CD4-positive, alpha-beta T cell treated with Interleukin-6 for 4 hours (primary cell): Measurements from ENCODE around the gene IMPDH1.
"Not testable (repeated sequence)": the region's sequence is repeated elsewhere in the genome, so short reads cannot be mapped to it uniquely, and the experiment has no call there.

Source experiments
- DNase-seq: peaks from one replicate; pipeline ENCODE4 v3.0.0-alpha.2; 2020; ENCODE audit warnings: mixed read lengths

The IMPDH1 gene

DNA sequence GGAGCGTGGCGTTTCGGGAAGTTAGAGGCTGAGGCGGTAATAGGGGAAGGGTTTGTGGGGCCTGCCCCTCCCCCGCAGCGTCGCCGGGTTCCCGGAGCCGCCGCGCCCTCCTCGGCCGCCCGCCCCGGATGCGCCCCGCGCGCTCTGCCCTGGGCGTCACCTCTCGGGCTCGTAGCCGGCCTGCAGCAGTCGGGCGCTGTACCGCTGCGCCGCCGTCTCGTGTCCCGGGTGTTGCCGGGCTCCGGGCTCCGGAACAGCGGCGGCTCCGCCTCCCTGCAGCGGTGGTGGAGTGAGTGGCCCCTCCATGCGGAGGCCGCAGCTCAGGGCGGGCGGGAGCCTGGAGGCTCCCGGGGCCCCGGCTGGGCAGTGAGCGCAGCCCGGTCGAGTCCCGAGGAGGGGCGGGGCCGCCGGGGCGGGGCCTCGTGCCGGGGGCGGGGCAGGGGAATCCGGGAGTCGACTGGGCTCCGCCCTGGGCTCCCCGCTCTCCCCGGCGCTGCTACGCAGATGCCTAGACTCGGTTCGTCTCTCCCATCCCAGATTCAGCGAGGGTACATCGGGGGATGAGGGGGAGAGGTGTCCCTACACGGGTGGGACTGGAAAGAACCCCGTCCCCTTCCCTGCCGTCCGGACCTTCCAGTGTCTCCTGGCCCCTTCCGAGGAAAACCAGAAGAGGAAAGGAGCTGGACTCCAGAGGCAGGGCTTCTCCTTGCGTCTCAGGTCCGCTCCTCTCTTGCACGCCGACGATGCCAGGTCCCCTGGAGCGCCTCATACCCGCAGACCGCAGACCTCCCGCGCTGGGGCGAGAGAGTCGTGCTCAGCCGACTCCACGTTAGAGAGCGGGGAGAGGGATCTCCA lies at the start of gene IMPDH1:
IMPDH1 (minus strand) TSS at position 387 of the 855 bp plus-strand sequence; CDS start at position 306, 81 bp downstream.
- DNase-seq, result peak; percentile 91

GRCh38 chr7:128459394-128459878 lies 49.7 kb upstream of the IMPDH1 start:
- peak; percentile 75 for DNase-seq

GRCh38 chr7:128458956-128459355 lies 49.2 kb upstream of the IMPDH1 start:
- DNase-seq, result no peak

GRCh38 chr7:128457385-128457784 lies 47.6 kb upstream of the IMPDH1 start:
- DNase-seq, result not testable (repeated sequence)

DNA sequence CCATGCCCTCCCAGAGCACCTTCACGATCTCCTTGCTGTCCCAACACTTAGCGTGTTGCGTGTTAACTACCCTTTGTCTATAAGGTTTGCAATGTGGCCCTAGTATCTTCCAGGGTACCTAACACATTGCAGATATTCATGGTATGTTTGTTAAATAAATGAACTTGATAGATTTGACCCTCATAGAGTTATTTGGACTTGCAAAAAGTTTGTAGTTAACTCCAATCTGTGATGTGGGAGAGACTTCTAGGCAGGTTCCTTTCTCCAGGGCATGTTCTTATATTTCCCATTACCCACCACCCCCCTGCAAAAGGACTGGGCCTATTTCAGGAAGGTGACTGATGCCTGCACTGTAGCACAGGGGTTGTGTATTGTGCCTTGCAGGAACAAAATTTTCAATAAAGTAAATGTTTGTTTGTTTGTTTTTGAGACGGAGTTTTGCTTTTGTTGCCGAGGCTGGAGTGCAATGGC lies 46.5 kb upstream of the IMPDH1 start:
- DNase-seq, result no peak

DNA sequence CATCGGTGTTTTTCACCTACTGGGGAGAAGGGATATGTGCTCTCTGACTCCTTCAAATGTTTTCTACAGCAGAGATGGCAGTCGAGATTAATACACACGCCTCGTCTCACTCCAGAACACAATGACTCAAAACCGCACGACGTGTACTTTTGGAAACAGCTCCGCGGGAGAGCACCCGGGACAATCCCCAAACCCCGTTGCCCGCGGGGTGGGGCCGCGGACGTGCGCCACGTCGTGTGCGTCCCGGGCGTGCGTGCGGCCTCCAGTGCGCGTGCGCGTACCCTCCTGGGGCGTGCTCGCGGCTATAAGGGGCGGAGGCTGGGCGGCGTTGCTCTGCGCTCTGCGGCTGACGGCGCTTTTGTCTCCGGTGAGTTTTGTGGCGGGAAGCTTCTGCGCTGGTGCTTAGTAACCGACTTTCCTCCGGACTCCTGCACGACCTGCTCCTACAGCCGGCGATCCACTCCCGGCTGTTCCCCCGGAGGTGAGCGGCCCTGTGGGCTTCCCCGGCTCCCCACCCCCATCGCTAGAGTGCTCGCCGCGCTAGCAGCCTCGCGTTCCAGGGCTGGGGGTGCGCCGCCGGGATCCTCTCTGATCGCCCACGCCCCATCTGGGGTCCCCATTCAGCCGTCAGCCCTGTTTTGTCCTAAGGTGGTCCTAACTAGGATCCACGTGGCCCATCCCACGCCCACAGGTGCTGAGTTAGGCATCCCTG lies 45.9 kb upstream of the IMPDH1 start, which contains the start of gene HILPDA:
HILPDA (plus strand) TSS at position 336 of the 712 bp plus-strand sequence. CDS start 1,391 bp downstream, outside the sequence.
- DNase-seq, result peak; percentile 96

DNA sequence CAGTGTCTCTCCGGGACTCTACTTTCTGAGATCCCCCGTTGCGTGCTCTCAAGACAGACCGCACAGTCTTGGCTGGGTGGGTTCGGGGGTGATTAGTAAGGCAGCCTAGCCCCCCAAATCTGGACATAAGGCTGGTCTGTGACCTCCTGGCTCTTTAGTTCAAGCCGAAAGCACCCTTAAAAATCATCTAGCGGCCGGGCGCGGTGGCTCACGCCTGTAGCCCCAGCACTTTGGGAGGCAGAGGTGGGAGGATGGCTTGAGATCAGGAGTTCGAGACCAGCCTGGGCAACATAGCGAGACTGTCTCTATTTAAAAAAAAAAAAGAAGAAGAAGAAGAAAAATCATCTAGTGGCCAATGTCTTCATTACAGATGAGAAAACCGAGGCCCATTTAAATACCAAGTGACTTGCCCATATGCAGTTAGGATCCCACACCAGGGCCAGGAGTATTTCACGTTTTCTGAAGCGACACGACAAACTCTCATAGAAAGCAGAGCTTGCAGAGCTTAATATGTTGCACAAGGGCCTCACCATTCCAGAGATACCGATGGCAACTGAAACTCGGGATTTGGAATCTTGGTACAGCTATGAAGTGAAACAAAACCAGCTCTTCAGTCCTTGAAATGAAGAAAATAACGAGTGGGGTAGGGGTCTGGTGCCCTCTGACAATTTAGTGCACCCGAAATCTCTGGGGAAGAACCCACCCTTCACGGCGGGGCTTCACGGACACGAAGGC lies 45.2 kb upstream of the IMPDH1 start:
- no peak for DNase-seq

DNA sequence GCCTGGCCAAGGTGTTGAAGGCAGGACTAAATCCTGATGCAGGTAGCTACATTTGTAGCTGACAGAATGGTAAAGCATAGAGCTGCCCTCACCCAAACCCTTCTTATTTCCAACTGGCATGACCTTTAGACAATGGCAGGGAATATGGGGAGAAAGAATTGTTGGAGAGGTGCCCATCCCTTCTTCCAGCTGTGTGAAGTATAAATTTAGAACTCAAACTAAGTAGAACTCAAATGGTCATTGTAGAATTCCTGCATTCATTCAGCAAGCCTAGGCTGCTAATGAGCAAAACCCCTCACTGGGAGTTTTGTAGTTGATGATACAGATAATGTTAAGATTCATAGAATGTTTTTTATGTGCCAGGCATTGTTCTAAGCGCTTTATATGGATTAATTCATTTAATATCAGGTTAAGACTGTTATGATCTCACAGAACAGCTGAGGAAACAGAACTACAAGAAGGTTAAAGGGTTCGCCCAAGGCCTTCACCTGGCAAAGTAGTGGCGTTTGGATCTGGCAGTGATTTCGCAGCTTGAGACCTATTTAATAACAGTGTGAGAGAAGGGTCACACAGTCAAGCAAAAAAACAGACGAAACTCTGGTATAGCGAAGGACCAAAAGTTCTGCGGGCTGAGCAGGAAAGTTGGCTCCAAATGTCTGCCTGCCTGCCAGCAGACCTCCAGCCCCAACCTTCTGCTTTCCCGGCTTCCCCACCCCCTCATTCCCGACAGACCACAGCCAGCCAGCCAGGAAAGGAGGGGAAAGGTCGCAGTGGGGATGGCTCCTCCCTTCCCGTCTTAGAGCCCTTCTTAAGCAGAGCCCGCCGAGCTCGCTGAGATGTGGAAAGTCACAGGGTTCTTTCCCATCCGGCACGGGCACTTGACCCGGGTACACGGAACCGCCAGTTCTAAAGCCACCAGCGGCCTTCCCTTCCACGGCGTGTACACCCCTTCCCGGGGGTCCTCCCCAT lies 44.3 kb upstream of the IMPDH1 start:
- DNase-seq, result no peak

DNA sequence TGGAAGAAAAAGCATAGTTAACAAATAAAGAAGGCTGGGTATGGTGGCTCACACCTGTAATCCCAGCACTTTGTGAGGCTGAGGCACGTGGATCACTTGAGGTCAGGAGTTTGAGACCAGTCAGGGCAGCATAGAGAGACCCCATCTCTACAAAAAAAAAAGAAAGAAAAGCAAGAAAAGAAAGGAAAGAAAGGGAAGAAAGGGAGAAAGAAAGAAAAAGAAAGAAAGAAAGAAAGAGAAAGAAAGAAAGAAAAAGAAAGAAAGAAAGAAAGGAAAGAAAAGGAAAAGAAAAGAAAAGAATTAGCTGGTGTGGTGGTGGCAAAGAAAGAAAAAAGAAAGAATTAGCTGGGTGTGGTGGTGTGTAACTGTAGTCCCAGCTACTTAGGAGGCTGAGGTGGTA lies 42.8 kb upstream of the IMPDH1 start:
- no peak for DNase-seq

DNA sequence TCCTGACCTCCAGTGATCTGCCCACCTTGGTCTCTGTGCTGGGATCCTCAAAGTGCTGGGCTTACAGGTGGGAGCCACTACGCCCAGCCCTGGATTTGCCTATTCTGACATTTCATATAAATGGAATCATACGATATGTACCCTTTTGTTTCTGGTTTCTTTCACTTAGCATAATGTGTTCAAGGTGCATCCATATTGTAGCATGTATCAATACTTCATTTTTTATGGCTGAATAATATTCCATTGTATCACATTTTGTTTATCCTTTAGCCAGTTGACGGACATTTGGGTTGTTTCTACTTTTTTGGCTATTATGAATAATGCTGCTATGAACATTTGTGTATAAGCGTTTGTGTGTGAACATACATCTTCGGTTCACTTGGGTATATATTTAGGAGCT lies 41.1 kb upstream of the IMPDH1 start:
- DNase-seq, result no peak

DNA sequence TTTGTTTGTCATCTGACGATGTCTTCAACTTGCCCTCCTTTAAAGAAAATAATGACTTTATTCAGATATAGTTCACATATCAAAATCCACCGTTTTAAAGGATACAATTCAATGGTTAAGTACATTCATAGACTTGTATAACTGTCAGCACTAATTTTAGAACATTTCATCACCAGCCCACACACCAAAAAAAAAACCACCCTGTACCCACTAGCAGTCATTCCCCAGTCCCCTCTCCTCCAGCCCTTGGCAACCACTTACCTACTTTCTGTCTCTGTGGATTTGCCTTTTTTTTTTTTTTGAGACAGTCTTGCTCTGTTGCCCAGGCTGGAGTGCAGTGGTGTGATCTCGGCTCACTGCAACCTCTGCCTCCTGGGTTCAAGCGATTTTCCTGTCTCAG lies 40.6 kb upstream of the IMPDH1 start:
- DNase-seq, result no peak

- DNase-seq, result no peak
Measured at GRCh38 chr7:128448751-128449302, 39.0 kb upstream of the IMPDH1 start.

GRCh38 chr7:128447941-128448564 lies 38.3 kb upstream of the IMPDH1 start:
- DNase-seq, result no peak

DNA sequence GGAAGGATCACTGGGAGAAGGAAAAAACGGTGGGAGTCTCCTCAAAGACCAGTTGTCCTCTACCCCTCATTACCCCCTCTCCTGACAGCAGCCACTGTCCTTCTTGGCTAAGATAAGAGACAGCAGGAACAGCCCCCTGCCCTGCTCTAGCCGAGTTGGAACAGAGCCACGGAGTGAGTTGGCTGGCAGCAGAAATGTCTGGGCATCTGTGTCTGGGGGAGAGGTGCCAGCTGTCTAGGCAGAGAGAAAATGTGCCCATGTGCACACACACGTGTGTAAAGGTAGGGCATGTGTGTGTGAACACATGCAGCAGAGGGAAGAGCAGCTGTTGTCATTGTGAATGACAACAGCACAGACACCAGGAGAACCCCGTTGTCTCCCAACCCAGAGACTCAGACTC lies 36.5 kb upstream of the IMPDH1 start:
- DNase-seq, result no peak

- DNase-seq, result no peak
Measured at GRCh38 chr7:128443831-128444600, 34.2 kb upstream of the IMPDH1 start.

GRCh38 chr7:128442356-128442755 lies 32.6 kb upstream of the IMPDH1 start:
- no peak for DNase-seq

- no peak for DNase-seq
Measured at GRCh38 chr7:128437426-128438332, 27.9 kb upstream of the IMPDH1 start.

DNA sequence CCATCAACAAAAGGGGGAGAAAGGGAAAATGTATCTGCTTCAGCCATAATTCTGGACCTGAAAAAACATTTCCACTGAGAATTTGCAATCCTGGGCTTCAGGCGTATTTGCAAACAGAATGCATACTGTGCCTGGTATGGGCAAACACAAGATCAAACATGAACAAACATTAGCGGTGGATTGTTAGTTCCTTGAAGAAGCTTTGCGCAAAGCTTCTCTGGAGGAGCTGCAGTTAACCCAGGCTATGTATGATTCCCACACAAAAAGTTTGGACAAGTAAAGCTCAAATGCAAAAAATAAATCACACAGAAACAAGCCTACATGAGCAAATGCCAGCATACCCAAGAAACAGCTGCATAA lies 25.5 kb upstream of the IMPDH1 start:
- DNase-seq, result no peak
